HEK293 (cell line): Measurements from ENCODE around the gene TLNRD1.

Experiments
- CTCF ChIA-PET: fragments of 350-600 bp; formaldehyde crosslinking; extraction: SDS; loops from one replicate; lab custom pipeline; 2021; ENCODE audit warnings: antibody characterized with exemption; lab: Yijun Ruan, JAX
- POLR2A ChIA-PET: fragments of 300-600 bp; formaldehyde crosslinking; extraction: SDS; loops from one replicate; lab custom pipeline; 2020; ENCODE audit warnings: antibody characterized with exemption, inconsistent platforms; lab: Yijun Ruan, JAX
- H3K27ac ChIP-seq: fragments of 200-500 bp; sonication (Bioruptor generic); 2 replicates; pipeline ENCODE4 v1.5.1; 2014; ENCODE audit warnings: low read depth, low read length, control low read depth, inconsistent platforms; ENCODE audit errors: extremely low read depth
- H3K36me3 ChIP-seq, 2 experiments: fragments of 200-500 bp in 1 of 2; sonication (Bioruptor generic) in 1 of 2; 1 replicate in 1 of 2; 2 replicates in 1 of 2; pipeline ENCODE4 v1.5.1; 2014 to 2017; ENCODE audit warnings: inconsistent platforms in 2 of 2, low read length in 2 of 2; ENCODE audit not compliant: control insufficient read depth in 2 of 2, insufficient read depth in 1 of 2
- H3K4me1 ChIP-seq: fragments of 200-500 bp; sonication (Bioruptor generic); 2 replicates; pipeline ENCODE4 v1.5.1; 2014; ENCODE audit warnings: mild to moderate bottlenecking, low read length, inconsistent platforms; ENCODE audit not compliant: control insufficient read depth, insufficient read depth
- H3K4me3 ChIP-seq: 2 replicates; pipeline ENCODE4 v1.5.1; 2011; ENCODE audit warnings: low read depth, mild to moderate bottlenecking, control low read depth, low read length, moderate library complexity
- H3K9me3 ChIP-seq: fragments of 200-500 bp; sonication (Bioruptor generic); 2 replicates; pipeline ENCODE4 v1.5.1; 2014; ENCODE audit warnings: low read depth, low read length, inconsistent platforms; ENCODE audit not compliant: control insufficient read depth, insufficient read depth
- GFI1B ChIP-seq: fragments of 450-650 bp; formaldehyde crosslinking; IDR thresholded peaks from 2 replicates; pipeline ENCODE4 v1.5.1; 2016; ENCODE audit warnings: missing biosample characterization, missing genetic modification characterization
- GLIS1 ChIP-seq: fragments of 450-650 bp; formaldehyde crosslinking; IDR thresholded peaks from 2 replicates; pipeline ENCODE4 v1.5.1; 2016; ENCODE audit warnings: missing biosample characterization, missing genetic modification characterization
- KLF16 ChIP-seq: fragments of 450-650 bp; formaldehyde crosslinking; IDR thresholded peaks from 2 replicates; pipeline ENCODE4 v1.5.1; 2017; ENCODE audit warnings: missing biosample characterization, missing genetic modification characterization
- MEIS1 ChIP-seq: sonication (generic); formaldehyde crosslinking; IDR thresholded peaks from 2 replicates; pipeline ENCODE4 v1.8.1; 2022; ENCODE audit warnings: missing genetic modification reagents, mild to moderate bottlenecking, borderline replicate concordance
- ZFP69B ChIP-seq: fragments of 450-650 bp; formaldehyde crosslinking; IDR thresholded peaks from 2 replicates; pipeline ENCODE4 v1.5.1; 2016; ENCODE audit warnings: missing biosample characterization, missing genetic modification characterization
- ZNF114 ChIP-seq: fragments of 450-650 bp; formaldehyde crosslinking; IDR thresholded peaks from 2 replicates; pipeline ENCODE4 v1.5.0; 2017; ENCODE audit warnings: missing biosample characterization, missing genetic modification characterization
- ZNF140 ChIP-seq: fragments of 450-650 bp; formaldehyde crosslinking; IDR thresholded peaks from 2 replicates; pipeline ENCODE4 v1.5.1; 2016; ENCODE audit warnings: missing biosample characterization, missing genetic modification characterization
- ZNF146 ChIP-seq: fragments of 450-650 bp; formaldehyde crosslinking; IDR thresholded peaks from 2 replicates; pipeline ENCODE4 v1.5.1; 2016; ENCODE audit warnings: missing biosample characterization, missing genetic modification characterization
- ZNF16 ChIP-seq: fragments of 450-650 bp; formaldehyde crosslinking; IDR thresholded peaks from 2 replicates; pipeline ENCODE4 v1.5.1; 2016; ENCODE audit warnings: low read depth, missing biosample characterization, missing genetic modification characterization
- ZNF184 ChIP-seq: fragments of 450-650 bp; IDR thresholded peaks from 2 replicates; pipeline ENCODE4 v1.5.1; 2018; ENCODE audit warnings: missing biosample characterization, mild to moderate bottlenecking, missing genetic modification characterization
- ZNF223 ChIP-seq: fragments of 450-650 bp; formaldehyde crosslinking; IDR thresholded peaks from 2 replicates; pipeline ENCODE4 v1.5.1; 2016; ENCODE audit warnings: missing biosample characterization, missing genetic modification characterization
- ZNF274 ChIP-seq, 2 experiments: fragments of 200-500 bp in 1 of 2; fragments of 450-650 bp in 1 of 2; sonication (Bioruptor generic) in 1 of 2; formaldehyde crosslinking in 1 of 2; IDR thresholded peaks; 2 replicates each; pipeline versions ENCODE4 v1.5.1 to v1.6.1; 2014 to 2016; ENCODE audit warnings: borderline replicate concordance in 1 of 2, inconsistent platforms in 1 of 2, low read length in 1 of 2, missing biosample characterization in 1 of 2, missing genetic modification characterization in 1 of 2
- ZNF560 ChIP-seq: fragments of 450-650 bp; formaldehyde crosslinking; IDR thresholded peaks from 2 replicates; pipeline ENCODE4 v1.5.1; 2017; ENCODE audit warnings: missing biosample characterization, missing genetic modification characterization, borderline replicate concordance
- ZNF561 ChIP-seq: fragments of 450-650 bp; IDR thresholded peaks from 2 replicates; pipeline ENCODE4 v1.5.1; 2018; ENCODE audit warnings: missing biosample characterization, missing genetic modification characterization, borderline replicate concordance
- ZNF596 ChIP-seq: fragments of 450-650 bp; IDR thresholded peaks from 2 replicates; pipeline ENCODE4 v1.5.0; 2018; ENCODE audit warnings: missing biosample characterization, mild to moderate bottlenecking, missing genetic modification characterization, moderate library complexity
- ZNF624 ChIP-seq: fragments of 450-650 bp; formaldehyde crosslinking; IDR thresholded peaks from 2 replicates; pipeline ENCODE4 v1.5.1; 2017; ENCODE audit warnings: missing biosample characterization, missing genetic modification characterization
- ZNF664 ChIP-seq: fragments of 450-650 bp; formaldehyde crosslinking; IDR thresholded peaks from 2 replicates; pipeline ENCODE4 v1.5.1; 2016; ENCODE audit warnings: missing biosample characterization, missing genetic modification characterization
- ZNF677 ChIP-seq: fragments of 450-650 bp; IDR thresholded peaks from 2 replicates; pipeline ENCODE4 v1.5.0; 2018; ENCODE audit warnings: missing biosample characterization, mild to moderate bottlenecking, missing genetic modification characterization, moderate library complexity
- ZNF843 ChIP-seq: fragments of 450-650 bp; formaldehyde crosslinking; IDR thresholded peaks from 2 replicates; pipeline ENCODE4 v1.5.1; 2016; ENCODE audit warnings: missing biosample characterization, missing genetic modification characterization
- TF ChIP-seq, protein P1 (sequence below): fragments of 450-650 bp; formaldehyde crosslinking; IDR thresholded peaks from 2 replicates; pipeline ENCODE4 v1.5.1; 2016; ENCODE audit warnings: missing biosample characterization, missing genetic modification characterization
- TF ChIP-seq, protein P2 (sequence below): fragments of 450-650 bp; formaldehyde crosslinking; IDR thresholded peaks from 2 replicates; pipeline ENCODE4 v1.5.1; 2016; ENCODE audit warnings: missing biosample characterization, missing genetic modification characterization
- TF ChIP-seq, protein P3 (sequence below): fragments of 450-650 bp; formaldehyde crosslinking; IDR thresholded peaks from 2 replicates; pipeline ENCODE4 v1.5.1; 2016; ENCODE audit warnings: missing biosample characterization, missing genetic modification characterization

The TLNRD1 gene

DNA sequence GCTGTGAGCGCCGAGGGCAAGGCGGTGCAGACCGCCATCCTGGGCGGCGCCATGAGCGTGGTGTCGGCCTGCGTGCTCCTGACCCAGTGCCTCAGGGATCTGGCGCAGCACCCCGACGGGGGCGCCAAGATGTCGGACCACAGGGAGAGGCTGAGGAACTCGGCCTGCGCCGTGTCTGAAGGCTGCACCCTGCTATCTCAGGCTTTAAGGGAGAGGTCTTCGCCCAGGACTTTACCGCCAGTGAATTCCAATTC lies 2.3 kb downstream of the TLNRD1 start:
- no peak overlapping the region for H3K27ac ChIP-seq
- peaks cover 3 to 9% of the 10 kb centered on the region in 2 experiments; a peak in 2 of 3 replicates for H3K36me3 ChIP-seq
- TF ChIP-seq ZNF843 (tag by site-specific recombination), result no peak
- no peak for TF ChIP-seq ZNF596
- no peak for TF ChIP-seq ZNF114 (tag by site-specific recombination)
- TF ChIP-seq, protein P1, sequence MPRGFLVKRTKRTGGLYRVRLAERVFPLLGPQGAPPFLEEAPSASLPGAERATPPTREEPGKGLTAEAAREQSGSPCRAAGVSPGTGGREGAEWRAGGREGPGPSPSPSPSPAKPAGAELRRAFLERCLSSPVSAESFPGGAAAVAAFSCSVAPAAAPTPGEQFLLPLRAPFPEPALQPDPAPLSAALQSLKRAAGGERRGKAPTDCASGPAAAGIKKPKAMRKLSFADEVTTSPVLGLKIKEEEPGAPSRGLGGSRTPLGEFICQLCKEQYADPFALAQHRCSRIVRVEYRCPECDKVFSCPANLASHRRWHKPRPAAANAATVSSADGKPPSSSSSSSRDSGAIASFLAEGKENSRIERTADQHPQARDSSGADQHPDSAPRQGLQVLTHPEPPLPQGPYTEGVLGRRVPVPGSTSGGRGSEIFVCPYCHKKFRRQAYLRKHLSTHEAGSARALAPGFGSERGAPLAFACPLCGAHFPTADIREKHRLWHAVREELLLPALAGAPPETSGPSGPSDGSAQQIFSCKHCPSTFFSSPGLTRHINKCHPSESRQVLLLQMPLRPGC (tag by site-specific recombination), result no peak
- no peak overlapping the region for H3K4me3 ChIP-seq
- H3K9me3 ChIP-seq, result no peaks in the 10 kb centered on the region
- CTCF ChIA-PET, result no interaction called here
- H3K4me1 ChIP-seq, result peaks cover 10% of the 10 kb centered on the region
- POLR2A ChIA-PET, result no interaction called here

DNA sequence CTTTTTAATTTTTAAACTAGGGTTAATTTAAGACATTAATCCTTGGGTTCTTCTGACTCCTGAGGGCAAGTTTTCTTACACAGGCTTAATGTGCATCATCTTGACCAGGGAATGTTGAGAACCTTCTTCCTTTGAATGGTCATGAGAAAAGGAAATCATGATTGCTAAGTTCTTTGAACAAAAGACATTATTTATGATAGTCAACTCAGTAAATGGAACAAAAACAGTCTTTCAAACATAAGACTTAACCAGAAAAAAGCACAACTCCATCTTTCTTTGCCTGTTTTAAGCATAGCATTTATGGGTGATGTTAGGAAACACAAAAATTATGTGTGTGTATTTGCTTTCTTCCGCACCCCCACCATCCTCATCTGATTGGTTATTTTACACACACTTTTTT lies 5.4 kb downstream of the TLNRD1 start:
- TF ChIP-seq ZNF560 (tag by site-specific recombination) (no peak), ZNF223 (tag by site-specific recombination) (no peak), ZNF677 (tag by site-specific recombination) (no peak), MEIS1 (no peak), GLIS1 (tag by site-specific recombination) (no peak), KLF16 (tag by site-specific recombination) (no peak), ZNF274 (IDR thresholded peaks at IDR 0.05; ENCODE audit: low read length) (no peak), ZNF274 (tag by site-specific recombination; IDR thresholded peaks at IDR 0.05; ENCODE audit: borderline replicate concordance) (no peak), ZNF140 (tag by site-specific recombination) (no peak), ZNF16 (tag by site-specific recombination) (no peak), ZNF624 (tag by site-specific recombination) (no peak), ZNF561 (tag by site-specific recombination) (no peak), ZNF146 (no peak), ZNF184 (tag by site-specific recombination) (no peak), ZFP69B (tag by site-specific recombination) (no peak), ZNF664 (tag by site-specific recombination) (no peak), GFI1B (tag by site-specific recombination) (no peak)
- TF ChIP-seq, protein P2, sequence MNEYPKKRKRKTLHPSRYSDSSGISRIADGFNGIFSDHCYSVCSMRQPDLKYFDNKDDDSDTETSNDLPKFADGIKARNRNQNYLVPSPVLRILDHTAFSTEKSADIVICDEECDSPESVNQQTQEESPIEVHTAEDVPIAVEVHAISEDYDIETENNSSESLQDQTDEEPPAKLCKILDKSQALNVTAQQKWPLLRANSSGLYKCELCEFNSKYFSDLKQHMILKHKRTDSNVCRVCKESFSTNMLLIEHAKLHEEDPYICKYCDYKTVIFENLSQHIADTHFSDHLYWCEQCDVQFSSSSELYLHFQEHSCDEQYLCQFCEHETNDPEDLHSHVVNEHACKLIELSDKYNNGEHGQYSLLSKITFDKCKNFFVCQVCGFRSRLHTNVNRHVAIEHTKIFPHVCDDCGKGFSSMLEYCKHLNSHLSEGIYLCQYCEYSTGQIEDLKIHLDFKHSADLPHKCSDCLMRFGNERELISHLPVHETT (tag by site-specific recombination), result no peak
- TF ChIP-seq, protein P3, sequence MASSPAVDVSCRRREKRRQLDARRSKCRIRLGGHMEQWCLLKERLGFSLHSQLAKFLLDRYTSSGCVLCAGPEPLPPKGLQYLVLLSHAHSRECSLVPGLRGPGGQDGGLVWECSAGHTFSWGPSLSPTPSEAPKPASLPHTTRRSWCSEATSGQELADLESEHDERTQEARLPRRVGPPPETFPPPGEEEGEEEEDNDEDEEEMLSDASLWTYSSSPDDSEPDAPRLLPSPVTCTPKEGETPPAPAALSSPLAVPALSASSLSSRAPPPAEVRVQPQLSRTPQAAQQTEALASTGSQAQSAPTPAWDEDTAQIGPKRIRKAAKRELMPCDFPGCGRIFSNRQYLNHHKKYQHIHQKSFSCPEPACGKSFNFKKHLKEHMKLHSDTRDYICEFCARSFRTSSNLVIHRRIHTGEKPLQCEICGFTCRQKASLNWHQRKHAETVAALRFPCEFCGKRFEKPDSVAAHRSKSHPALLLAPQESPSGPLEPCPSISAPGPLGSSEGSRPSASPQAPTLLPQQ (tag by site-specific recombination), result no peak
- POLR2A ChIA-PET, result interaction anchor here (1.0 kb wide), 1 partner anchor 14 kb away, joined by 6 read pairs; no protein-coding TSS in a partner anchor

More for the DNA sequence above, 5.4 kb downstream of the TLNRD1 start:
- Histone ChIP-seq H3K4me3 (no peak overlapping the region), H3K4me1 (peaks cover 14% of the 10 kb centered on the region), H3K27ac (no peak overlapping the region), H3K36me3 (peaks cover 3 to 9% of the 10 kb centered on the region in 2 experiments; a peak in 2 of 3 replicates), H3K9me3 (no peaks in the 10 kb centered on the region)
- CTCF ChIA-PET, result interaction anchor here (0.6 to 1.0 kb wide), 2 partner anchors 99 to 260 kb away, joined by 3 to 4 read pairs; no protein-coding TSS in a partner anchor
